Caco-2 (cell line): Measurements from ENCODE around the gene SERPINB5. TPM values are rescaled to one million over a fixed set of nuclear protein-coding genes. Genes with fewer than 3 reads are reported as not detected.
A peak's percentile ranks its signal among the peaks of the same experiment; 100 is the strongest.

Experiments
- BruUV-seq: library from RNA; stranded (reverse); fragments of 400-500 nt; replicated peaks from 2 replicates; lab custom pipeline; 2021; lab: Mats Ljungman, UMichigan
- CTCF ChIA-PET: fragments of 300-600 bp; sonication (Branson Sonifier 250); formaldehyde crosslinking; loops from one replicate; lab custom pipeline; 2022; ENCODE audit warnings: antibody characterized with exemption; lab: Charles Lee
- POLR2A ChIA-PET: fragments of 300-600 bp; sonication (Branson Sonifier 250); formaldehyde crosslinking; loops from one replicate; lab custom pipeline; 2022; ENCODE audit warnings: antibody characterized with exemption; lab: Charles Lee
- DNase-seq, 2 experiments: peaks; one replicate each; pipeline versions ENCODE4 v3.0.0 to v3.0.0-alpha.2; 2020 to 2022
- H3K27me3 ChIP-seq: replicated peaks from 2 replicates; pipeline ENCODE4 v1.6.0; 2011; ENCODE audit warnings: low read length; ENCODE audit not compliant: control insufficient read depth, insufficient read depth
- H3K36me3 ChIP-seq: 2 replicates; pipeline ENCODE4 v1.5.1; 2011; ENCODE audit warnings: low read length; ENCODE audit not compliant: control insufficient read depth, insufficient read depth
- H3K4me1 ChIP-seq: fragments of 250-450 bp; sonication (Bioruptor Pico); 2 replicates; pipeline ENCODE4 v1.5.1; 2020; ENCODE audit warnings: mild to moderate bottlenecking
- H3K4me3 ChIP-seq: 2 replicates; pipeline ENCODE4 v1.5.1; 2011; ENCODE audit warnings: low read depth, mild to moderate bottlenecking, control low read depth, low read length
- H3K9me3 ChIP-seq: fragments of 250-450 bp; sonication (Bioruptor Pico); 2 replicates; pipeline ENCODE4 v1.5.1; 2020; ENCODE audit warnings: mild to moderate bottlenecking, moderate library complexity
- H3K27ac Mint-ChIP-seq: one replicate; pipeline ENCODE4 v1.8.0; 2022; ENCODE audit warnings: mixed read lengths; ENCODE audit not compliant: unreplicated experiment
- H3K27me3 Mint-ChIP-seq: one replicate; pipeline ENCODE4 v1.8.0; 2022; ENCODE audit warnings: mixed read lengths; ENCODE audit not compliant: insufficient read depth, unreplicated experiment
- H3K36me3 Mint-ChIP-seq: one replicate; pipeline ENCODE4 v1.8.0; 2022; ENCODE audit warnings: mild to moderate bottlenecking, mixed read lengths; ENCODE audit not compliant: insufficient read depth, unreplicated experiment
- H3K4me1 Mint-ChIP-seq: one replicate; pipeline ENCODE4 v1.8.0; 2022; ENCODE audit warnings: low read depth, mixed read lengths; ENCODE audit not compliant: unreplicated experiment
- H3K4me3 Mint-ChIP-seq: one replicate; pipeline ENCODE4 v1.8.0; 2022; ENCODE audit warnings: mild to moderate bottlenecking, moderate library complexity, mixed read lengths; ENCODE audit not compliant: unreplicated experiment
- H3K9me3 Mint-ChIP-seq: one replicate; pipeline ENCODE4 v1.8.0; 2022; ENCODE audit warnings: mixed read lengths; ENCODE audit not compliant: unreplicated experiment
- CTCF ChIP-seq, 2 experiments: fragments of 200-600 bp in 1 of 2; IDR thresholded peaks; 1 replicate in 1 of 2; 2 replicates in 1 of 2; pipeline versions ENCODE4 v1.5.1 to v1.8.0; 2011 to 2022; ENCODE audit warnings: antibody characterized with exemption in 1 of 2, control low read depth in 1 of 2, inconsistent platforms in 1 of 2, low read depth in 1 of 2, low read length in 1 of 2, mild to moderate bottlenecking in 1 of 2, moderate library complexity in 1 of 2; ENCODE audit not compliant: insufficient read depth in 1 of 2, severe bottlenecking in 1 of 2, unreplicated experiment in 1 of 2
- intact Hi-C: fragments of 100-400 bp; cut with micrococcal nuclease; formaldehyde crosslinking; loops from one replicate; pipeline ENCODE4 v1.10.0; 2022; ENCODE audit not compliant: unreplicated experiment
- total RNA-seq: library from RNA; stranded (reverse); gene quantifications from 2 replicates; pipeline ENCODE4 v1.2.3, GENCODE V29; 2022

The SERPINB5 gene
- total RNA-seq, 1 experiment from 2014 or later: not detected

GRCh38 chr18:63492851-63493250 lies 16.1 kb downstream of the SERPINB5 start:
- H3K27ac Mint-ChIP-seq: no peak overlapping the region
- H3K9me3 Mint-ChIP-seq: no peaks in the 10 kb centered on the region

GRCh38 chr18:63495675-63496074 lies 18.9 kb downstream of the SERPINB5 start:
- no peaks in the 10 kb centered on the region for H3K36me3 ChIP-seq
- no peak overlapping the region for H3K4me3 ChIP-seq
- H3K36me3 Mint-ChIP-seq: no peaks in the 10 kb centered on the region
- no peaks in the 10 kb centered on the region for H3K4me1 Mint-ChIP-seq
- no peaks in the 10 kb centered on the region for H3K9me3 Mint-ChIP-seq
- DNase-seq: no peak
- no peak for TF ChIP-seq CTCF (IDR thresholded peaks at IDR 0.05; ENCODE audit: insufficient read depth in 1 of 2, low read depth in 1 of 2, low read length in 1 of 2, severe bottlenecking in 1 of 2, unreplicated experiment in 1 of 2)
- no peaks in the 10 kb centered on the region for H3K27me3 Mint-ChIP-seq
- no TSS peak for BruUV-seq
- no peaks in the 10 kb centered on the region for H3K27me3 ChIP-seq
- intact Hi-C loops: no loop called here
- H3K4me3 Mint-ChIP-seq: no peak overlapping the region
- H3K4me1 ChIP-seq: no peaks in the 10 kb centered on the region
- H3K9me3 ChIP-seq: no peaks in the 10 kb centered on the region
- POLR2A ChIA-PET: no interaction called here
- H3K27ac Mint-ChIP-seq: no peak overlapping the region
- CTCF ChIA-PET: interaction anchor here (1.0 kb wide), 1 partner anchor 23 kb away, joined by 3 read pairs; no protein-coding TSS in a partner anchor

More at GRCh38 chr18:63492851-63493250, 16.1 kb downstream of the SERPINB5 start:
- Histone ChIP-seq H3K4me3 (no peak overlapping the region), H3K4me1 (no peaks in the 10 kb centered on the region), H3K36me3 (no peaks in the 10 kb centered on the region), H3K27me3 (no peaks in the 10 kb centered on the region), H3K9me3 (no peaks in the 10 kb centered on the region)
- ChIA-PET POLR2A (no interaction called here), CTCF (no interaction called here)
- intact Hi-C loops: no loop called here
- TF ChIP-seq CTCF (IDR thresholded peaks at IDR 0.05; ENCODE audit: insufficient read depth in 1 of 2, low read depth in 1 of 2, low read length in 1 of 2, severe bottlenecking in 1 of 2, unreplicated experiment in 1 of 2): no peak
- no peak for DNase-seq
- BruUV-seq: no TSS peak
- Mint-ChIP-seq H3K4me1 (no peaks in the 10 kb centered on the region), H3K4me3 (no peak overlapping the region), H3K36me3 (no peaks in the 10 kb centered on the region), H3K27me3 (no peaks in the 10 kb centered on the region)

GRCh38 chr18:63505566-63506335 lies 29.0 kb downstream of the SERPINB5 start:
- H3K27me3 ChIP-seq: no peaks in the 10 kb centered on the region
- CTCF ChIA-PET: no interaction called here
- Mint-ChIP-seq H3K36me3 (no peaks in the 10 kb centered on the region), H3K9me3 (no peaks in the 10 kb centered on the region), H3K27ac (no peak overlapping the region), H3K4me1 (no peaks in the 10 kb centered on the region), H3K4me3 (no peak overlapping the region), H3K27me3 (peaks cover 2% of the 10 kb centered on the region)
- H3K4me3 ChIP-seq: no peak overlapping the region
- intact Hi-C loops: no loop called here
- no peaks in the 10 kb centered on the region for H3K36me3 ChIP-seq
- DNase-seq: peak in 1 of 2 experiments; percentile 30
- POLR2A ChIA-PET: no interaction called here
- H3K9me3 ChIP-seq: no peaks in the 10 kb centered on the region
- TF ChIP-seq CTCF (IDR thresholded peaks at IDR 0.05; ENCODE audit: insufficient read depth in 1 of 2, low read depth in 1 of 2, low read length in 1 of 2, severe bottlenecking in 1 of 2, unreplicated experiment in 1 of 2): peak; percentile 23 to 28
- no TSS peak for BruUV-seq
- no peaks in the 10 kb centered on the region for H3K4me1 ChIP-seq
